GM18499 (cell line): ENCODE results near the gene SAMD4A.

Source experiments
- ATAC-seq: cut with Tn5 transposase; IDR thresholded peaks from one replicate; pipeline ENCODE4 v1.9.1; 2021; ENCODE audit warnings: moderate number of reproducible peaks; ENCODE audit not compliant: insufficient read depth, unreplicated experiment

Gene SAMD4A

DNA sequence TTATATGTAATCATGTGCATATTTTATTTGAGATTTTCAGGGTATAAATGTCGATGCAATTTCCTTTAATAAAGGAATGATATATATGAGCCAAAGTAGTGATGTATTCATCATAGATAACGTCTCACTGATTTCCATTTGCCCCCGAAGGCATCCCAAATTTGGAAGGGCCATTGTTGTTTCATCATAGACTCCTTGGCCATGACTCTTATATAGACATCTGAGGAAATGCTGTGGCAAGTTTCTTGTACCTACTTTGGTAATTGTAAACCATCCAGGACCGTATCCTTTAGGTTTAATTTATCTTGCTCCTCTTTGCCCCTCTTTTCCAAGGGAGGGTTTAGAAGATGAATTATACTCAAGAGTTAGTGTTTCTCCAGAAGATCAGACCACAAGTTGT lies 84.7 kb downstream of the SAMD4A start:
- no peak for ATAC-seq

DNA sequence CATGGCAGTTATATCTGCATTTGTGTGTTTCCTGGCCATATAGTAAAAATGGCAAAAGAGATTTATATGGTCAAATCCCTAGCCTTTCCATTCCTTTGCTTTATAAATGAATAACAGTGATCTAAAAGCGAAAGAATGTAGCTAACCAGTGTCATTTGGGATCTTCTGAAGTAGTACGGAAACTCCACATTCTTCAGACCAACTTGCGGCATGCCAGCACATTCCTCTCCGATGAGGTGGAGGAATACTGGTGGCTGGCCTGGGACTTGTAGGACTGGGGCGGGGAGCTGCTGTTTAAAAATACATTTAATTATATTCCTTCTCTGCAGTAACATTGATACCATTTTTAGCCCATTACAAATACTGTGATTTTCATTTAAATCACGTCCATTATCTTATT lies 85.3 kb downstream of the SAMD4A start:
- ATAC-seq, result no peak

DNA sequence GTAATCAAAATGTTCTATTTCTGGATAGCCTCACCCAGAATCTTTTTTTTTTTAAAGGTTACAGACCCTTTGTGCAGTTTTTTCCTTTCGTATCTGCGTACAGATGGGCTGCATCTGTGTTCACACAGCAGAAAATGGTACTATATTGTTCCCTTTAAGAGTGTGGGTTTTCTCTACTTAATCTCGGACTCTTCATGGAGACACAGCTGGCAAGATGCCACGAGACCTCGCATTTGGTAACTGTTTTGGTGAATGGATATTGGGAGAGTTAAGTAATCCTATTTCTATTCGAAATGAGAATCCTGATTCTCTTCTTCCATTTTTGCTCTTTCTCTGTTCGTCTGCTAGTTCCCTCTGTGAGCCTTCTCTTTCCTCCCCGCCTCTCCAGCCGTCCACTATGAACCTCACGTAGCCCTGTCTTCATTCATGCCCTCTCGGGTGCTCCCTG lies 85.7 kb downstream of the SAMD4A start:
- ATAC-seq, result no peak

DNA sequence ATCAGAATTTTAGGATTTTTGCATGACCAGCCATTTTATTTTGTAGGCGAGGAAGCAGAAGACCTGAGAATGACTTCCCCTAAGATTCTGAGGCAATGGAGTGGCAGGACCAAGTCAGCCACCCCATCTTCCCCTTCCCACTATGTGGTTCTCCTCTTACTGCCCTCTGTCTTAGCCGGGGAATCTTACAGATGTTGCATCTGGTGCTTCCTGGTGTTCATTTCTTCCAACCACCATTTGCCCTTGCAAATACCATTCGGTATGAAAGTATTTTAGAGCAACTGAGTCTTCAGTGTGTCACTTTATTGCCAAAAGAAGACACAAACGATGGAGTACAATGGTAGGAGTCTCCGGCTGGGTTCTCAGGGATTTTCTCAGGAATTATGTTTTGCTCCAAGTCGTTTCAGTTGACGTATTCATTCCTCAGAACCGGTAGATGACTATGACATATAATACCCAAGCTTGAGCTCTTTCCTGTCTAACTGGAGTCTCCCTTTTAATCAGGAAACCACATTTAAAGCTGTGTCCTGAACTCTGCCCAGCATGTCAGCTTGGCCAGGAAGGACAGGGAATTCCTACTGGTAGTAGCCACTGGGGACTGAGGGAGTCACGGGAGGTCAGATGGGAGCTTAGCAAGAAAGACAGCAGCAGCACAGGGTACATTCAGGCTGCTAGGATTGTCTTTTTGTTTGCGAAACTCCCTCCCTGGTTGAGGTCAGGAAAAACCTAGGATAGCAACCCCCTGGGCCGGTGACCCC lies 87.0 kb downstream of the SAMD4A start:
- ATAC-seq, result no peak

DNA sequence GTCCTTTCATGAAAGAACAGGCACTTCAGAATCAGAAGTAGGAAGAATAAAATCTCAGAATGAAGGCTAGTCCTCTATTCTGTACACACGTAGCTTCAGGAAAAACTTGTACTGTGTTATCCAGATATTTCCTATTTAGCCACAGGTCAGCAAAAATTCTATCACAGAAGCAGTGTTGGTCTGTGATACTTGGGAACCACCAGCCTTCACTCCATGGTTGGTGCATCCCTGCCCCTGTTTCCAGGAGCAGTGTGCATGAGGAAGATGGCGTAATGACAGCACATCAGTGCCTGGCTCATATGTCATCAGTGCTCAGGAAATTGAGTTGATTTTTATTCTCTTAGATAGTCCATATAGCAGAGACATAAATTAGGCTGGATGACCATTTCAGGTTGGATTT lies 87.7 kb downstream of the SAMD4A start:
- no peak for ATAC-seq

DNA sequence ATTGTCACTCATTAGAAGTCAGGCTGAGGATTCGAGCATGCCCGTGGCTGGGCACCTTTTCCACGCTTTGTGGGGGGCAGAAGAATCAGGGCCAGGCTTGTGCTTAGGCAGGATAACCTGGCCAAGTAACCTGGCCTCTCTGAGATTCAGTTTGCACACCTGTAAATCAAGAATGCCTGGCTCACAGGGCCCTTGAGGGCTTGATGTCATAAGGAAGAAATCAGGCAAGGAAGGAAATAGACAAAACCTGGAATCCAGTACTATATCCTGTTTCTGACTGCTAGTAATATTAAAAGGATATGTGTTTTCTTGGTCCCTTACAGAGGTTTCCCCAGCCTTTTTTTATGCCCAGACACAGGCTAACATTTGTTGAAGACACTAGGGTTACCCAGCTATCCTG lies 91.9 kb downstream of the SAMD4A start:
- no peak for ATAC-seq

DNA sequence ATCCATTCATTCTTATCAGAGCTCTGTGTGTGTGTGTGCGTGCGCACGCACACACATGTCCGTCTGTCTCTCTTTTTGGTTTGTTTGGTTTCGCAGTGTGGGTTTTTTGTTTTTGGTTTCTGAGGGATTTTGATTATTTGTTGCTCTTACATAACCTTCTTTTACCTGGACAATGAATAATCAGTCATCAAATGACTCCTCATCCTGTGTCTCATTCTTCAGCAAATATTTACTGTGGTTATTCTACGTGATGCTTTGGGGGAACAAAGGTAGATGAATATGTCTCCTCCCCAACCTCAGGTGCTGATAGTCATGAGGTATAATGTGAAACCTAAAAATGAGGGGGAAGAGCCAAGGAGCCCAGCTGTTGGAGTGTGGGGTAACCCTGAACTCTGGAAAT lies 92.4 kb downstream of the SAMD4A start:
- ATAC-seq, result no peak

DNA sequence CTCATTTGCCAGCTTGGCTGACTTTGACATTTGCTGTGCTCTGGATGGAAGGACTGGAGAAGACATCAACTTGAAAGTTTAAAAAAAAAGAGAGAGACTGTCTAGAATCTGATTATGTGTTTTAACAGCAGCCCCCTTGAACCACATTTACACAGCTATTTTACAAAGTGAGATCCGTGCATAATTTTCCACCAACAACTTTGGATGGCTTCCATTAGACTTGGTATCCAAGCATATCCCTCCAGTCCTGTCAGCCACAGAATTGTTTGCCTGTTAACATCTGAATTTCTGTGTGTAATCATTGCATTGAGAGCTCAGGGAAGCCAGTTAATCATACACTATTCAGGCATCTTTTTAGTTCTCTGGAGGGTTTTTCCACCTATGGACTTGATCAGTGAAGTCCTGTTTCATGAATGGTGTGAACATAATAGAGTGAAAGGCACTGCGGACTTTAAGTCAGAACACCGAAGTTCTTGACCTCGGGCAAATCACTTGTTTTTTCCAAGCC lies 93.7 kb downstream of the SAMD4A start:
- ATAC-seq, result no peak

DNA sequence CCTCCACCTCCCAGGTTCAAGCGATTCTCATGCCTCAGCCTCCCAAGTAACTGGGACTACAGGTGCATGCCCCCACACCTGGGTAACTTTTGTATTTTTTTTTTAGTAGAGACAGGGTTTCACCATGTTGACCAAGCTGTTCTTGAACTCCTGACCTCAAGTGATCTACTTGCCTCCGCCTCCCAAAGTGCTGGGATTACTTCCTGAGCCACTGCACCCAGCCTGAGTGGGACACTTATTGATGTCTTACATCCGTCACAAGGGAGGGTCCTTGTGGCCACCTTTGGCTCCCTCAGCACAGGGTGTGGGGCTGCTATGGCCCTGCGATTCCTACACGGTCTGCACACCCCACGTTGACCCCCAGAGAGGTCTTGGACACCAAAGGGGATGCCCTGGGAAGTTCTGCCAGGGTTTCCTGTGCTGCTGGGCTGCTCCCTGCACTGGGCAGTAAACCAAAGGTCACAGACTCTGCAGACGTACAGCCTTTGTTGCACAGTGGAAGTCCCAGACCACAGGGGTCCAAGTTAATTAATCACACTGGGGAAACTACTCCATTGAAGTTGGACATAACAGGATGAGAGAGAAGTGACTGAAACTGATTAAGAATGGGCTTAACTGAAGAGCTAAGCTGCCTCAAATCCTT lies 95.7 kb downstream of the SAMD4A start:
- no peak for ATAC-seq

DNA sequence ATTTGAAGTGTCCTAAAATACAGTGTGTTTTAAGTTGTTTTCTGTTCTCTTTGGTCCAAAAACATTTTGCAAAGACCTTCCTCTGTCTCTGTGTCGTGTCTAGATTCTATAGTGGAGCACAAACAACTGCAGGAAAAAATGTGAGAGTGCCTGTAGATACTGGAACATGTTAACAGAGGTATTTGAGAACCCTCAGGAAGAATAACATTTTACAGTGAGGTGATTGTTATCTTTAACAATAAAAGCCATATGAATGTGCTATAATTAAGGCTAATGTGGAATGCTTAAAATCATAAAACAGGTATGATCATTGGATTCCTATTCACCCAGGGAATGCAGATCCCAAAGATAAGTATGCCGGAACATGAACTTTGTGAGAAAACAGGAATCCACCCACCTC lies 98.0 kb downstream of the SAMD4A start:
- no peak for ATAC-seq

DNA sequence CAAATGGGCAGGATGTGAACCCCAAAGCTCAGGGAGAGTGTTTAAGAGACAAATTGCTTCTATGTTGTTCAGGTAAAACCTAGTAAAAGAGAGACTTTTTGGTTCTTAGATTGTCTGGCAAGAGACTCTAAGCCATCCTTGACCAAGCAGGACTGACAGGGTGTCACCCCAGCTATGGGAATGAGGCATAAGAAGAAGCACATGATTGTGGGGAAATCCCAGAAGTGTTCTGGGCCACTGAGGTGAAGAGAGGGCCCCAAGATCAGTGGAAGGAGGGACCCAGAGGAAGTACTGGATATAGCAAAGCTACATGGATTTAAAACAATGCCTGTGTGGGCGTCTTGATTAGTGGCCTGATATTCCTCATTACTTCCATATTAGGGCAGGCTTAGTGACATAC lies 99.0 kb downstream of the SAMD4A start:
- ATAC-seq, result no peak

DNA sequence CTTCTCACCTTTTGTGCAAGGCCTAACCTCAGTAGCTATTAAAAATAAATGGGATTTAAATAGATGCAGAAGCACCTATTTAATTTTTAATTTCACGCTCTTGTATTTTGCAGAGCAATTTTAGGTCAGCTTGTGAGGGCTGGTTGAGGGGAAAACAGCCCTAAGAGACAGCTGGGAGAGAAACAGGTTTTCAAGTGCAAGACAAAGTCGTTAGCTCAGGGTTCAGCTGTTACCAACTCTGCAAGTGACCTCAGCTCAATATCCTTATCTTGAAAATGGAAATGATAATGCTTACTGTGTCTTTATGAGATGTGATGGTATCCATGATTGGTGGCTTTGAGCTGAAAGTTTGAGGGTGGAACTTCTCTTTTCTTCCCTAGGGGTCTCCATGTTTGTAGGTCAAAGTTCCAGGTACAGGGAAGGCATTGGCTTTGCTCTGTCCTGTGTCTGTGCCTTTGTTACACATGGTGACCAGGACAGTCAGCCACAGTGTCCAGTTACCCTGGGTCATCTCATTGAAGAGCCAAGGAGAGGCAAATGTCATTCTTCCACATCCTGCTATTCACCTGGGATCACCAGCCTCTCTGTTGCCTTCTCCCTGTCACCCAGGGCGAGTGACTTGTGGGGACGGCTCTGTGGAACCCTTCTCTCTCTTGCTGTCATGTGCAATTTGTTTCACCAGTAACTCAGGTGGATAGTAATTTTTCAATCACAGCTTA lies 100.3 kb downstream of the SAMD4A start:
- ATAC-seq, result no peak

DNA sequence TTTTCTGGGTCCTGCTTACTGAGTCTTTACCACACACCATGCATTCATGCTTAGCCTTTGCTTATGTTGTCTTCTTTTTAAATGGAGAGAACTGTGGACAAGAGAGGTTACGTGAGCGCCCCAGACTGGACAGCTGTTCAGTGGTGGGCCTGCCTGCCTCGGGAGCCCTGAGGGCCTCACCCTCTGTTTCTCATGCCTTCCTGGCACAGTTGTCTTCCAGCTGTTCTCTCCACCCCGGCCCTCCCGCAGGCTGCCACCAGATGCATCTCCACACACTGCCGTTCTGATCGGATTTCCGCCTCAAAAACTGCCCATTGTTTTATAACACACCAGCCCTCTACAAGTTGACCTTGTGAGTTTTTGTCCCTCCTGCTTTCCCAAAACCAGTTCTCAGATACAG lies 100.8 kb downstream of the SAMD4A start:
- ATAC-seq, result no peak

DNA sequence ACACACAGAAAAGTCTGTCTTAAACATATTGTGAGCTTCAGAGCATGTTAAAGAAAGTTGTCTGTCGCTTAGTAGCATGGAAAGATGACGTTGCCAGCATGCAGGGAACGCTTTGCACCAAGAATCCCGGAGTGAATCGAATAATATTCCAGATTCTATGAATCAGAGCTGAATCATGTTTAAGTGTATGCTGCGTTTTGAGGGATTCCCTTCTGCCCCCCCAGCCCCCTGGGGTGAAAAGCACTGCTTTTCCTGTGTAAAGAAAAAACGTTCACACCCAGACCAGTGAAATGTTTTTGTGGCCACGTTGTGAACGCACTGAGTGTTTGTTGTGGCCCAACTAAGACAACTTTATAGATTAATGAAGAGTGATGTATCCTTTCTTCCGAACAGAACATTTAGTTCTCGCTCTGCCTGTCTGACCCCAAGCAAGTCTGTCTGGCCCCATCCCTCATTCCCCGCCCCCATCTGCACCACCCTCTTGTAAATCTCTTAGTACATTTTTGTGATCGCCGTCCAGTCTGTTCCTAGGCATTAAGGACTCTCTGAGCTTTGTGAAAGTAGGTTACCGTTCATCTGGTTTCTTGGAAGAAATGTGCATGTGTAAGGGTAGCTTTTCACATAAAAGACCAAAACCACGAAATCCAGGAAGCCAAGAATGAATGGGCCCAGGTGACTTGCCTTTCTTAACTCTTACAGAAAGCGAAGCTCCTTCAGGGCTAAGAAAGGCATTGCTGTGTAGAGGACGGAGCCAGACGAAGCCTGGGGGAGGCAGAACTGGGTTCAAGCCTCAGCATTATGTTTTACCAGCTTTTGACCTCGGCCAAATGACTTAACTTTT lies 103.0 kb downstream of the SAMD4A start:
- no peak for ATAC-seq

DNA sequence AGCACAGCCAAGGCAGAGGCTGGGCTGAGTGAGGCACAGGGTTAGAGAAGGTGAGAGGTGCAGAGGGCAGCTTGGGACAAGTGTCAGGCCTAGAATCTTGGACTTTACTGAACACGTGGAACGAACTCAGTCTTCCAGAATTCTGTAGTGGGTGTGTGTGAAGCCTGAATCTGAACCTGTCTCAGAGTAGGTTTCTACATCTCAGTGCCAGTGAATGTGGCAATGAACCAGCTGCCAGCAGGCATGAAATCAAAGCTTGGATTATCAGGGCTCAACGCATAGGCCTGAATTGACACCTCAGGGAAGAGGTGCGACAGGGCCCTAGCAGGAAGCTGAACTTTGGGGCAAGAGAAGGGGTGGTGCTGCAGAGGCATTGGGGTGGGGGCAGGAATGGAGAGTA lies 104.6 kb downstream of the SAMD4A start:
- no peak for ATAC-seq

DNA sequence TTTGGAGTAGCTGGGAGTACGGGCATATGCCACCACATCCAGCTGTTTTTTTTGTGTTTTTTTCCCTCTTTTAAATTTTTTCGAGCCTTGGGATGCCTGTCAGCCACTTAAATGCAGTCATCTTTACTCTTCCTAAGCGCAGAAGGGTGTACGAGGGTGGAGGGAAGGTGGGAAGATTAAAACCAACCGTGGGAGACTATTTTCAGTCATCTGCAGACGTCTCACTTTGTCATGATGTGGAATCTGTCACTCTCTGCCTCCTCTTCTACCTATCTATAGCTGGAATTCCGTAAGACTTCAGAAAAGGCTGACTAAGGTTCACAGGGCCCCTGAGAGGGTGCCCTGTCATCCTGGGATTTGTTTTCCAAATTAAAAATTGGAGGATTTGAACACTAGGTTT lies 105.3 kb downstream of the SAMD4A start:
- no peak for ATAC-seq

DNA sequence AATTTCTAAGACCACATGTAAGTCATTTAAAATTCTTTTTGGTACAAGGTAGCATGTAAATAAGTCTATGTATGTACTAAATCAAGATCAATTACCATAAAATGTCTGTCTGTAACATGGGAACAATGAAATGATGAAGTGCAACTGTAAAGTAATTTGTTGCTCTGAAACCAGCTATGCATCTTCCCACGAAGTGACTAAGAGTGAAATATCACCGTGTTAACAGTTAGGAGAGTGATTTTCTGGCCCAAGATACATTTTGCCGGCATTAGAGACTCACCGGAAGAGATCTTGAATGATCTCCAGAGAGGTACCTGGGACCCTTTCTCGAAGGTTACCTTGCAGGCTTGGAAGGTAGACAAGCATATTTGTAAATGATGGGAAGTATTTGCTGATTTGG lies 105.8 kb downstream of the SAMD4A start:
- no peak for ATAC-seq

DNA sequence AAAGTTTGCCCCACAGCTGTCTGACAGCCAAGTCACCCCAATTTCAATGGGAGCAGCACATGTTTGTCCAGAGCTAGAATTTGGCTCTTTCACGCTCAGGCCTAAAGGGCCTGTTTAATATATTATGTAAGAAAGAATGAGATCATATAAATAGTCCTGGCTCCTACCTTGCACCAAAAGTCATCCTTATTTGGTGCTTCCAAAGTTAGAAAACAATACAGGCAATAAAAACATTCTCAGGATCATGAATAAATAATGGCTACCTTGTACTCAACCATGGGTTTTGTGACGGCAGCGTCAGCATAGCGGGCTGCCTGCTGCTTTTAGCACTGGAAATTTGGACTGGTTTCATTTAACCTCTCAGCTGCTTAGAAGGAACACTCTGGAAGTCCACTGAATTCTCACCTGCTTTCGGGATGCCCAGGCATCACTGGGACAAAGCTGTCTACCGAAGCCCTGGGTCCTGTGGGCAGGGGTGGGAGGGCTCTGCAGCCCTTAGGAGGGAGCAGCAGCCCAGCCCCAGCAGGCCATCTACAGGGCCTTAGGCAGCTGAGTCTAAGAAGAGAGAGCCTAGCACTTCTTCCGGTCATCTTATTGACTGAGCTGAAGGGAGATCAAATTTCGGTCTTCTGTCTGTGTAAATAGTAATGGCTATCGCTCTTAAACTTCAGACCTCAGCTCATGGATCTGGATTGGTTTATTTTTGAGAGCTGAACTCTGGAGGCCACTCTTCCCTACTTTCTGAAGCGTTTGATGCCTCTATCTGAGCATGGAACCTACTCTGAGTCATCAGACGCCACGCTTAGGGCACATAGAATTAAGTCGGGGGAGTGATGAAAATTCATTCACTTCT lies 106.5 kb downstream of the SAMD4A start:
- no peak for ATAC-seq

DNA sequence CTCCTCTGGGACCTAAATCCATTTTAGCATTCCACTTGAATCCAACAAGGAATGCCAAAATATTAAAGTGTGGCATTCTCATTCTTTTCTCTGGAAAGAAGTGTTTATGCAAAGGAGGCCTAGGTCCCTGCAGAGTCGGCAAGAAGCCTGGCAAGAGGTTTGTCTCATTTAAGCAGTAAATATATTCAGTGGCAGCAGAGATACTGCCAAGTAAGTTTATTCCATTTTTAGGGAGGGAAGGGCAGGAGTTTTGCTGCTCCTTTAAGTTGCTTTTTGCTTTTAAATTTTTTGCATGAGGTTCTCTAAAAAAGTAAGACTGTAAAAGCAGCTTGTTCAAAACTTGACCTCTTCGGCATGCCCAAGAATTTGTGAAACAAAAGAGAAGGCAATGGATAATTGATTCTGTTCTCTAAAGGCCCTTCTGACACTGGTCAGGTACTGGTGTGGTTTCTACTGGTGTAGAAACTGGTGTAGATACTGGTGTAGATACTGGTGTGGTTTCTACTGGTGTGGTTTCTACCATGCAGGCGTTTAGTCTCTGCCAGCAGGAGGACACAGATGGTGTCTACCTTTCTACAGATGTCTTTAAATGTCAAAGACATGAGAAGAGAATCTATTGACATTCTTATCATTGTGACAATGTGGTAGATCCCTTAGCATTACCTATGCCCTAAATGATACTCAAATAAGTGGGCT lies 107.3 kb downstream of the SAMD4A start:
- no peak for ATAC-seq
